Suprapubic skin (tissue), 4 donors: ENCODE measurements around the gene PDE6A. TPM values are rescaled to one million over a fixed set of nuclear protein-coding genes. Genes with fewer than 3 reads are reported as not detected.

Source experiments
- DNase-seq, 2 donors: peaks; one replicate each; pipeline ENCODE4 v3.0.0-alpha.2; 2019; ENCODE audit warnings: low spot score in 2 of 2
- H3K27ac ChIP-seq: fragments of 200-600 bp; sonication (generic); one replicate; pipeline ENCODE4 v1.5.1; 2019
- H3K27me3 ChIP-seq: fragments of 200-600 bp; sonication (generic); one replicate; pipeline ENCODE4 v1.5.1; 2019
- H3K36me3 ChIP-seq: fragments of 200-600 bp; sonication (generic); one replicate; pipeline ENCODE4 v1.5.1; 2019
- H3K4me1 ChIP-seq: fragments of 200-600 bp; sonication (generic); one replicate; pipeline ENCODE4 v1.5.1; 2019
- H3K4me3 ChIP-seq: fragments of 200-600 bp; sonication (generic); one replicate; pipeline ENCODE4 v1.5.1; 2019; ENCODE audit warnings: mild to moderate bottlenecking
- H3K9me3 ChIP-seq: fragments of 200-600 bp; sonication (generic); one replicate; pipeline ENCODE4 v1.5.1; 2019
- CTCF ChIP-seq, 2 donors: fragments of 200-600 bp in 1 of 2; fragments of 450-650 bp in 1 of 2; sonication (generic) in 1 of 2; IDR thresholded peaks; one replicate each; pipeline ENCODE4 v1.5.1; 2016 to 2019; ENCODE audit warnings: antibody characterized with exemption in 2 of 2, mild to moderate bottlenecking in 1 of 2, moderate library complexity in 1 of 2
- EP300 ChIP-seq: sonication (generic); formaldehyde crosslinking; IDR thresholded peaks from one replicate; pipeline ENCODE4 v1.6.1; 2017; ENCODE audit warnings: antibody characterized with exemption
- POLR2A ChIP-seq, 2 donors: fragments of 450-650 bp; IDR thresholded peaks; one replicate each; pipeline ENCODE4 v1.6.1; 2017; ENCODE audit warnings: antibody characterized with exemption in 2 of 2, mild to moderate bottlenecking in 2 of 2, moderate library complexity in 2 of 2
- POLR2AphosphoS5 ChIP-seq, 3 donors: sonication (generic); formaldehyde crosslinking; IDR thresholded peaks; one replicate each; pipeline ENCODE4 v1.6.1; 2017; ENCODE audit warnings: antibody characterized with exemption in 3 of 3
- WGBS: methylation state at CpG from one replicate; pipeline ENCODE4 v1.1.5; 2018; 5-methylcytosine and 5-hydroxymethylcytosine counted together
- total RNA-seq, 4 donors: library from RNA; depleted of rRNA; stranded (reverse); fragments of >200 nt; gene quantifications; one replicate each; pipeline ENCODE4 v1.1.0, GENCODE V29; 2016

Gene PDE6A
- total RNA-seq, 4 donors from 2014 or later, result 0.17 to 2.9 (median 1.3) TPM

- peaks cover 26% of the 10 kb centered on the region for H3K4me1 ChIP-seq
- H3K4me3 ChIP-seq, result peak overlapping the region; percentile 7
- TF ChIP-seq POLR2A (IDR thresholded peaks at IDR 0.05) (no peak), CTCF (IDR thresholded peaks at IDR 0.05) (no peak), POLR2AphosphoS5 (IDR thresholded peaks at IDR 0.05) (no peak), EP300 (no peak)
- WGBS, result 80% methylated on average over 25 of the region's 25 CpGs
- H3K36me3 ChIP-seq, result no peaks in the 10 kb centered on the region
- no peaks in the 10 kb centered on the region for H3K9me3 ChIP-seq
- no peaks in the 10 kb centered on the region for H3K27me3 ChIP-seq
- DNase-seq, result no peak
- no peak overlapping the region for H3K27ac ChIP-seq
Observed at GRCh38 chr5:149932445-149933350, 11.9 kb downstream of the PDE6A start.

- no peaks in the 10 kb centered on the region for H3K9me3 ChIP-seq
- 83% methylated on average over 14 of the region's 14 CpGs for WGBS
- no peaks in the 10 kb centered on the region for H3K36me3 ChIP-seq
- no peaks in the 10 kb centered on the region for H3K27me3 ChIP-seq
- TF ChIP-seq POLR2A (IDR thresholded peaks at IDR 0.05), result no peak
- no peak for TF ChIP-seq POLR2AphosphoS5 (IDR thresholded peaks at IDR 0.05)
- TF ChIP-seq EP300, result no peak
- TF ChIP-seq CTCF (IDR thresholded peaks at IDR 0.05), result no peak
- H3K4me3 ChIP-seq, result peak overlapping the region; percentile 7
- H3K4me1 ChIP-seq, result peaks cover 20% of the 10 kb centered on the region
- no peak for DNase-seq
- no peak overlapping the region for H3K27ac ChIP-seq
Observed at GRCh38 chr5:149931992-149932436, 12.6 kb downstream of the PDE6A start.

DNA sequence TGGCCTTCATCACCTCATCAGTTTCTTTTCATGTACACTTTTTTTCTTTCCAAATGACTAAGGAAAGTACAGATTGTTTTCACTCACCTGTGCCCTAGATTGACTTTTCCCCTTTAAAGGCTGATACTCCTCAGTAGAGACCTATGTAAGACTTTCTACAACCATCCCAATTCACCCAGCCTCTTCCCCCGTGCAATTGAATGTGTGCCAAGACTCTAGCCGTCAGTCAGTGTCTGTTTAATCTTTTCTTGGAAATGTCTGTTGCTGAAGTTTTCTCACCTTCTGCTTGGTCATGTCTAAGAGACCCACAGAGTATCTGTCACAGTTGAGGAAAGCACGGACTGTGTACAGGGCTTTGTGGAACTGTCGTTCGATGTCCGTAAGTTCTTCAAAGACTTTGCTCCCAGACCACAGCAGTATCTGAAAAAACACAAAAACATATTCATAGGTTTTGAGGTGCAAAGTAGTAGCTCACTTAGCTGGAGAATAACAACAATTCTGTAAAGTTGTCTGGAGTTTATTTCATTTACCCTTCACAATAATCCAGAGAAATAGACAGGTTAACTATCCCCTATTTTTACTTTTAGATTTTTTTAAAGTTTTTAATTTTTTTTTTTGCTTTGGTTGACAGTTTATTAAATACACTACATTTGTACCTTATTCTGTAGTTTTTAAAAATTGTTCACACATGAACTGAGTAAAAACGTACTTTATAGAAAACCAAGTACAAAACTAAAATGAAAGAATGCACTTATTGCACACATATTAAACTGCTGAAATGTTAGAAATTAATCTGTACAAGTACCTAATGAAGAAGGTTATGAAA, 13.6 kb downstream of the PDE6A start:
- H3K9me3 ChIP-seq, result no peaks in the 10 kb centered on the region
- H3K4me1 ChIP-seq, result peaks cover 10% of the 10 kb centered on the region
- no peaks in the 10 kb centered on the region for H3K27me3 ChIP-seq
- H3K27ac ChIP-seq, result no peak overlapping the region
- H3K4me3 ChIP-seq, result peak overlapping the region; percentile 15
- 66% methylated on average over 7 of the region's 7 CpGs for WGBS
- DNase-seq, result no peak
- TF ChIP-seq POLR2AphosphoS5 (IDR thresholded peaks at IDR 0.05) (no peak), EP300 (no peak), POLR2A (IDR thresholded peaks at IDR 0.05) (no peak), CTCF (IDR thresholded peaks at IDR 0.05) (no peak)
- H3K36me3 ChIP-seq, result no peaks in the 10 kb centered on the region

- Histone ChIP-seq H3K36me3 (no peaks in the 10 kb centered on the region), H3K27me3 (no peaks in the 10 kb centered on the region), H3K4me1 (peaks cover 2% of the 10 kb centered on the region), H3K4me3 (peak overlapping the region; percentile 15), H3K9me3 (no peaks in the 10 kb centered on the region), H3K27ac (no peak overlapping the region)
- DNase-seq, result no peak
- WGBS, result 37% methylated on average over 6 of the region's 6 CpGs
- TF ChIP-seq POLR2A (IDR thresholded peaks at IDR 0.05), result no peak
- no peak for TF ChIP-seq EP300
- no peak for TF ChIP-seq POLR2AphosphoS5 (IDR thresholded peaks at IDR 0.05)
Observed at GRCh38 chr5:149930043-149930748, 14.4 kb downstream of the PDE6A start.

DNA sequence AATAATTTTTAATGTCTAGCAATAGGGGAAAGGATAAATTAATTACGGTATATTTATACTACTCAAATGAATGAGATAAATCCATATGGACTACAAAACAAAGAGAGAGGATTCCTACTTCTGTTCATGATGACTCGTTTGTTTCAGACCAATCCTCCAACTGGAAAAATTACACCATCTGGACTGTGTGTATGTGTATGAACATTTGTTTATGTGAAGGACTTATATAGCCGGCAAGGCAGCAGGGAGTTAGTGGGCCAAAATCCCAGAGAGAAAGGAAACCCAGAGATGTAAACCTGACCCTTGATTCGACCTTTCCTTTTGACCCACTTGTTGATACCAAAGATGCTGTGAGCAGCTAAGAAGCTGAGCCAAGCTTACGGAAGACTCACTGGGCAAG, 20.1 kb downstream of the PDE6A start:
- H3K27ac ChIP-seq, result no peak overlapping the region

More for the DNA sequence above, 20.1 kb downstream of the PDE6A start:
- Histone ChIP-seq H3K9me3 (no peaks in the 10 kb centered on the region), H3K27me3 (no peaks in the 10 kb centered on the region), H3K4me3 (no peak overlapping the region), H3K4me1 (no peaks in the 10 kb centered on the region), H3K36me3 (no peaks in the 10 kb centered on the region)
- 87% methylated on average over 5 of the region's 5 CpGs for WGBS
- TF ChIP-seq EP300 (no peak), POLR2A (IDR thresholded peaks at IDR 0.05) (no peak), CTCF (IDR thresholded peaks at IDR 0.05) (no peak), POLR2AphosphoS5 (IDR thresholded peaks at IDR 0.05) (no peak)
- no peak for DNase-seq
